ENCODE results near the gene SMYD5.

The SMYD5 gene

DNA sequence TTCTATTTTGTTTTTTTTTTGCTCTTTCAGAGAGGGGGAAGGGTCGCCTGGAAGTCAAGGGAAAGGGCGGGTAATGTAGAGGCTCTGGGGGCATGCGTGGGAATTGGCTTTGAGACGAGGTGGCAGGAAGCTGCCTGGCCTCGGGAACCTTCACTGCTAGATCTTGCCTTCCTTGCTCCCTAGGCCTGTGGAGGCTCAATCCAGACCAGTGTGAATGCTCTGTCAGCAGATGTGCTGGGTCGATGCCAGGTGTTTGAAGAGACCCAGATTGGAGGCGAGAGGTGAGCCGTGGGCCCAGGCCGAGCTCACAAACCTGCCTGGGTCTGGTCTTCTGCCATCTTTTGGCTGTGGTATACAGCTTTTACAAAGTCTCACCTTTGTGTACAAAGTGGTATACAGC lies 35.6 kb downstream of the SMYD5 start:
- DNase-seq: no peak
- H3K4ac ChIP-seq (ENCODE audit: low read depth, low read length): no peak overlapping the region
- H3K23ac ChIP-seq (ENCODE audit: low read length): no peak overlapping the region
- H3K14ac ChIP-seq (ENCODE audit: low read length): no peak overlapping the region
- H2BK120ac ChIP-seq (ENCODE audit: insufficient read depth, low read length, poor library complexity): no peak overlapping the region
- no peak overlapping the region for H4K91ac ChIP-seq (ENCODE audit: low read depth, low read length)
- H3K9me3 ChIP-seq (ENCODE audit: insufficient read depth, low read depth, low read length): no peaks in the 10 kb centered on the region
- no peaks in the 10 kb centered on the region for H3K79me2 ChIP-seq (ENCODE audit: control insufficient read depth, insufficient read depth, low read length, poor library complexity)
- H3K27ac ChIP-seq (ENCODE audit: low read depth, low read length): no peak overlapping the region
- H2AK5ac ChIP-seq (ENCODE audit: low read length): no peak overlapping the region
- H2BK5ac ChIP-seq (ENCODE audit: low read depth, low read length, poor library complexity): no peak overlapping the region
- no peak overlapping the region for H2AFZ ChIP-seq (ENCODE audit: insufficient read depth, low read length, poor library complexity)
- no peaks in the 10 kb centered on the region for H3K27me3 ChIP-seq (ENCODE audit: insufficient read depth, low read length)
- no peak overlapping the region for H3K4me3 ChIP-seq (ENCODE audit: low read depth, low read length)
- no peaks in the 10 kb centered on the region for H3K4me1 ChIP-seq (ENCODE audit: control insufficient read depth in 1 of 2, insufficient read depth in 2 of 2, low read length in 2 of 2)
- no peaks in the 10 kb centered on the region for H3K79me1 ChIP-seq (ENCODE audit: low read length)
- no peak overlapping the region for H4K12ac ChIP-seq (ENCODE audit: low read depth, low read length)
- H2BK12ac ChIP-seq (ENCODE audit: low read length): no peak overlapping the region
- no peak overlapping the region for H4K8ac ChIP-seq (ENCODE audit: low read depth, low read length)
- no peak overlapping the region for H3K18ac ChIP-seq (ENCODE audit: low read length)
- WGBS (ENCODE audit: extremely low coverage, insufficient coverage, insufficient read length): no CpG with 5 or more reads among the region's 9 CpGs
- H3K9ac ChIP-seq (ENCODE audit: low read length): no peak overlapping the region
- H3K4me2 ChIP-seq (ENCODE audit: low read length): no peak overlapping the region
- peaks cover 49 to 83% of the 10 kb centered on the region in 2 experiments for H3K36me3 ChIP-seq (ENCODE audit: control insufficient read depth in 1 of 2, insufficient read depth in 2 of 2, low read length in 2 of 2)

DNA sequence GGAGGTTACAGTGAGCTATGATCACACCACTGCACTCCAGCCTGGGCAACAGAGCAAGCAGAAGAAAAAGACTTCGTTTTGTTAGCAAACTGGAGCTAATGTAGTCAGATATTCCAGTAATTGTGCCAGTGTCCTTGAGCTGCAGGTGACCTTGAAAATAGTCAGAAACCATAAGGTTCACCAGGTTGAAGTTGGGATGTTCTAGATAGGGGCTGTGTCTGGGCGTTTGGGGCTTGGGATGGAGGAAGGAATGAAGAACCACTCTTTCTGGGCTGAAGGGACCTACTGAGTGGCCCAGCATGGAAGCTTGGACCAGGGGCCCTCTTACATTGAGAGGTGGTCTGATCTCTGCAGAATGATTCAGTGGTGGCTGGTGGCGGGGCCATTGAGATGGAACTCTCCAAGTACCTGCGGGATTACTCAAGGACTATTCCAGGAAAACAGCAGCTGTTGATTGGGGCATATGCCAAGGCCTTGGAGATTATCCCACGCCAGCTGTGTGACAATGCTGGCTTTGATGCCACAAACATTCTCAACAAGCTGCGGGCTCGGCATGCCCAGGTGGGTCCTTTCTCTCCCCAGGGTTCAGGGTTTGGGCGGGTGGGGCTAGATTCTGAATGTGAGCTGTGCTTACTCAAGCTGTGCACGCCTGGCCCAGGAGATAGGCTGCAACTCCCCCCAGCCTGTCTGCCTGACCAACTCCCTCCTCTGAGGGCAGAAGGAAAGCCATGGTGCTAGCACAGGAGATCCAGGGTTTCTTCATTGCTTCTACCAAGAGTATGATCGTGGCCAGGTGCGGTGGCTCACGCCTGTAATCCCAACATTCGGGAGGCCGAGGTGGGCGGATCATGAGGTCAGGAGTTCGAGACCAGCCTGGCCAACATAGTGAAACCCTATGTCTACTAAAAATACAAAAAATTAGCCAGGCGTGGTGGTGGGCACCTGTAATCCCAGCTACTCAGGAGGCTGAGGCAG lies 37.1 kb downstream of the SMYD5 start:
- no peak overlapping the region for H3K14ac ChIP-seq (ENCODE audit: low read length)
- H3K36me3 ChIP-seq (ENCODE audit: control insufficient read depth in 1 of 2, insufficient read depth in 2 of 2, low read length in 2 of 2): peaks cover 49 to 76% of the 10 kb centered on the region in 2 experiments
- H4K8ac ChIP-seq (ENCODE audit: low read depth, low read length): no peak overlapping the region
- H4K91ac ChIP-seq (ENCODE audit: low read depth, low read length): no peak overlapping the region
- H3K27ac ChIP-seq (ENCODE audit: low read depth, low read length): no peak overlapping the region
- H3K4me3 ChIP-seq (ENCODE audit: low read depth, low read length): no peak overlapping the region
- H2AK5ac ChIP-seq (ENCODE audit: low read length): no peak overlapping the region
- H3K4me2 ChIP-seq (ENCODE audit: low read length): no peak overlapping the region
- H3K4ac ChIP-seq (ENCODE audit: low read depth, low read length): no peak overlapping the region
- H4K12ac ChIP-seq (ENCODE audit: low read depth, low read length): no peak overlapping the region
- no peak overlapping the region for H2BK12ac ChIP-seq (ENCODE audit: low read length)
- WGBS (ENCODE audit: extremely low coverage, insufficient coverage, insufficient read length): no CpG with 5 or more reads among the region's 17 CpGs
- H2AFZ ChIP-seq (ENCODE audit: insufficient read depth, low read length, poor library complexity): no peak overlapping the region
- H2BK120ac ChIP-seq (ENCODE audit: insufficient read depth, low read length, poor library complexity): no peak overlapping the region
- no peak for DNase-seq
- H3K23ac ChIP-seq (ENCODE audit: low read length): no peak overlapping the region
- no peak overlapping the region for H3K18ac ChIP-seq (ENCODE audit: low read length)
- H3K79me1 ChIP-seq (ENCODE audit: low read length): no peaks in the 10 kb centered on the region
- no peak overlapping the region for H3K9ac ChIP-seq (ENCODE audit: low read length)
- H3K9me3 ChIP-seq (ENCODE audit: insufficient read depth, low read depth, low read length): no peaks in the 10 kb centered on the region
- H3K79me2 ChIP-seq (ENCODE audit: control insufficient read depth, insufficient read depth, low read length, poor library complexity): no peaks in the 10 kb centered on the region
- no peak overlapping the region for H2BK5ac ChIP-seq (ENCODE audit: low read depth, low read length, poor library complexity)
- no peaks in the 10 kb centered on the region for H3K27me3 ChIP-seq (ENCODE audit: insufficient read depth, low read length)
- H3K4me1 ChIP-seq (ENCODE audit: control insufficient read depth in 1 of 2, insufficient read depth in 2 of 2, low read length in 2 of 2): no peaks in the 10 kb centered on the region

DNA sequence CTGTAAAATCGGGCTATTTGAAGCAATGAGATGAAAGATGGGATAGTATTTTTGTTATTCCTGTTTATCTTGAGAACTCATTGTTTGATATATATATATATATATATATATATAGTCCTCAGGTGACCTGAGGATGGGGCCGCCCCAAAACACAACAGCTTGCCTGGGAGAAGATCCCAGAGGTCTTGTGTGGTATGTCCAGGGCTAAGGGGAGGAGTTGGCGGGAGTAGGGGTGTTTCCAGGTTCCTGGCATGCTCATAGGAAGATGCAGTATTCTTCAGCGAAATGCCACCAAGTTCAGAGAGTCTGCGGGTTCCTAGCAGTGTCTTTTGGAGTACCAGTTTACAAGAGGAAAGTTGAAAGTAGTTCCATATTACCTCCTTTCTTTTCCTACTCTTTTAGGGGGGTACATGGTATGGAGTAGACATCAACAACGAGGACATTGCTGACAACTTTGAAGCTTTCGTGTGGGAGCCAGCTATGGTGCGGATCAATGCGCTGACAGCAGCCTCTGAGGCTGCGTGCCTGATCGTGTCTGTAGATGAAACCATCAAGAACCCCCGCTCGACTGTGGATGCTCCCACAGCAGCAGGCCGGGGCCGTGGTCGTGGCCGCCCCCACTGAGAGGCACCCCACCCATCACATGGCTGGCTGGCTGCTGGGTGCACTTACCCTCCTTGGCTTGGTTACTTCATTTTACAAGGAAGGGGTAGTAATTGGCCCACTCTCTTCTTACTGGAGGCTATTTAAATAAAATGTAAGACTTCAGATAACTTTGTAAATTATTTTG lies 38.4 kb downstream of the SMYD5 start:
- H3K79me2 ChIP-seq (ENCODE audit: control insufficient read depth, insufficient read depth, low read length, poor library complexity): no peaks in the 10 kb centered on the region
- no peak overlapping the region for H3K4me3 ChIP-seq (ENCODE audit: low read depth, low read length)
- H3K4me1 ChIP-seq (ENCODE audit: control insufficient read depth in 1 of 2, insufficient read depth in 2 of 2, low read length in 2 of 2): no peaks in the 10 kb centered on the region
- H2AFZ ChIP-seq (ENCODE audit: insufficient read depth, low read length, poor library complexity): no peak overlapping the region
- no peak overlapping the region for H4K8ac ChIP-seq (ENCODE audit: low read depth, low read length)
- no peak overlapping the region for H3K4ac ChIP-seq (ENCODE audit: low read depth, low read length)
- no peak overlapping the region for H2BK120ac ChIP-seq (ENCODE audit: insufficient read depth, low read length, poor library complexity)
- no peaks in the 10 kb centered on the region for H3K79me1 ChIP-seq (ENCODE audit: low read length)
- no peak overlapping the region for H3K14ac ChIP-seq (ENCODE audit: low read length)
- H3K9ac ChIP-seq (ENCODE audit: low read length): no peak overlapping the region
- peaks cover 46 to 66% of the 10 kb centered on the region in 2 experiments for H3K36me3 ChIP-seq (ENCODE audit: control insufficient read depth in 1 of 2, insufficient read depth in 2 of 2, low read length in 2 of 2)
- H4K12ac ChIP-seq (ENCODE audit: low read depth, low read length): no peak overlapping the region
- H3K18ac ChIP-seq (ENCODE audit: low read length): no peak overlapping the region
- no peaks in the 10 kb centered on the region for H3K27me3 ChIP-seq (ENCODE audit: insufficient read depth, low read length)
- H2BK5ac ChIP-seq (ENCODE audit: low read depth, low read length, poor library complexity): no peak overlapping the region
- no peak overlapping the region for H3K23ac ChIP-seq (ENCODE audit: low read length)
- no peak overlapping the region for H2AK5ac ChIP-seq (ENCODE audit: low read length)
- H3K4me2 ChIP-seq (ENCODE audit: low read length): no peak overlapping the region
- H2BK12ac ChIP-seq (ENCODE audit: low read length): no peak overlapping the region
- no peak for DNase-seq
- H3K9me3 ChIP-seq (ENCODE audit: insufficient read depth, low read depth, low read length): no peaks in the 10 kb centered on the region
- H3K27ac ChIP-seq (ENCODE audit: low read depth, low read length): no peak overlapping the region
- no CpG with 5 or more reads among the region's 17 CpGs for WGBS (ENCODE audit: extremely low coverage, insufficient coverage, insufficient read length)
- H4K91ac ChIP-seq (ENCODE audit: low read depth, low read length): no peak overlapping the region

DNA sequence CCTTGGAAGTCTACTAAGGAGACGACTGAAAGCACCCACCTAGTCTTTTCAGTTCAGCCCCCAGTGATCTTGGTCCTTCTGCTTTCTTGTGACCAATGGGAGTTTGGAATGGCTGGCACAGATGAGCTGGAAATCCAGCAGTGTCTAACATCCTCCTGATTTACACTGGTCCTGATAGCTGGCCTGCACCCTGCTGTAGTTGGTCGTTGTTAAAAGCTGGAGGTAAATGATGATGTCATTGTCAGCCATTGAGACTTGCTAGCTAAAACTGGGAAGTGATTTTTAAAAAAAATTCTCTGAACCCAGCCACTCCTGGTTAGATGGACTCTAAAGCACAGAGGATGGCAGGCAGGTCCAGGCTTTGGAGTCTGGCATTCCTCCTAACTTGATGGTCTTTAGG lies 39.4 kb downstream of the SMYD5 start:
- H3K27me3 ChIP-seq (ENCODE audit: insufficient read depth, low read length): no peaks in the 10 kb centered on the region
- H3K9ac ChIP-seq (ENCODE audit: low read length): no peak overlapping the region
- H3K4me2 ChIP-seq (ENCODE audit: low read length): no peak overlapping the region
- H2AFZ ChIP-seq (ENCODE audit: insufficient read depth, low read length, poor library complexity): no peak overlapping the region
- H3K79me1 ChIP-seq (ENCODE audit: low read length): no peaks in the 10 kb centered on the region
- no peak overlapping the region for H3K18ac ChIP-seq (ENCODE audit: low read length)
- WGBS (ENCODE audit: extremely low coverage, insufficient coverage, insufficient read length): no CpG with 5 or more reads among the region's 2 CpGs
- no peak overlapping the region for H3K4ac ChIP-seq (ENCODE audit: low read depth, low read length)
- H3K14ac ChIP-seq (ENCODE audit: low read length): no peak overlapping the region
- H4K91ac ChIP-seq (ENCODE audit: low read depth, low read length): no peak overlapping the region
- no peak for DNase-seq
- peaks cover 40 to 59% of the 10 kb centered on the region in 2 experiments for H3K36me3 ChIP-seq (ENCODE audit: control insufficient read depth in 1 of 2, insufficient read depth in 2 of 2, low read length in 2 of 2)
- no peak overlapping the region for H4K12ac ChIP-seq (ENCODE audit: low read depth, low read length)
- H4K8ac ChIP-seq (ENCODE audit: low read depth, low read length): no peak overlapping the region
- no peak overlapping the region for H2BK120ac ChIP-seq (ENCODE audit: insufficient read depth, low read length, poor library complexity)
- H3K4me3 ChIP-seq (ENCODE audit: low read depth, low read length): no peak overlapping the region
- H2BK12ac ChIP-seq (ENCODE audit: low read length): no peak overlapping the region
- peaks cover 2% of the 10 kb centered on the region for H3K9me3 ChIP-seq (ENCODE audit: insufficient read depth, low read depth, low read length)
- H2BK5ac ChIP-seq (ENCODE audit: low read depth, low read length, poor library complexity): no peak overlapping the region
- H3K23ac ChIP-seq (ENCODE audit: low read length): no peak overlapping the region
- H3K79me2 ChIP-seq (ENCODE audit: control insufficient read depth, insufficient read depth, low read length, poor library complexity): no peaks in the 10 kb centered on the region
- no peak overlapping the region for H2AK5ac ChIP-seq (ENCODE audit: low read length)
- no peaks in the 10 kb centered on the region for H3K4me1 ChIP-seq (ENCODE audit: control insufficient read depth in 1 of 2, insufficient read depth in 2 of 2, low read length in 2 of 2)
- no peak overlapping the region for H3K27ac ChIP-seq (ENCODE audit: low read depth, low read length)

Data from trophoblast cell (in vitro differentiated cells and primary cell).